Activated B cell treated with CpG ODN at 0.5 μM for 24 hours (primary cell): Measurements from ENCODE around the gene MSI2. TPM values are rescaled to one million over a fixed set of nuclear protein-coding genes. Genes with fewer than 3 reads are reported as not detected.
A peak's percentile ranks its signal among the peaks of the same experiment; 100 is the strongest.

Source experiments
- ATAC-seq: fragments of 200-7000 bp; cut with Tn5 transposase; one replicate; pipeline ENCODE4 v1.10.0; 2021; ENCODE audit warnings: low read depth, mild to moderate bottlenecking, moderate library complexity
- CTCF ChIA-PET: fragments of 350-600 bp; sonication (Branson Sonifier 250); formaldehyde crosslinking; loops from one replicate; lab custom pipeline; 2021; ENCODE audit warnings: antibody characterized with exemption; lab: Charles Lee
- POLR2A ChIA-PET: fragments of 350-600 bp; sonication (Branson Sonifier 250); formaldehyde crosslinking; loops from one replicate; lab custom pipeline; 2021; ENCODE audit warnings: antibody characterized with exemption; lab: Charles Lee
- DNase-seq: peaks from one replicate; pipeline ENCODE4 v3.0.0; 2022
- H3K27ac Mint-ChIP-seq: one replicate; pipeline ENCODE4 v1.8.0; 2020; ENCODE audit warnings: mixed read lengths
- H3K27me3 Mint-ChIP-seq: one replicate; pipeline ENCODE4 v1.8.0; 2021; ENCODE audit warnings: mixed read lengths
- H3K36me3 Mint-ChIP-seq: one replicate; pipeline ENCODE4 v1.8.0; 2021; ENCODE audit warnings: low read depth, mixed read lengths
- H3K4me1 Mint-ChIP-seq: one replicate; pipeline ENCODE4 v1.8.0; 2021; ENCODE audit warnings: mixed read lengths
- H3K4me3 Mint-ChIP-seq: one replicate; pipeline ENCODE4 v1.8.0; 2020; ENCODE audit warnings: mild to moderate bottlenecking, mixed read lengths
- H3K9me3 Mint-ChIP-seq: one replicate; pipeline ENCODE4 v1.8.0; 2020; ENCODE audit warnings: mixed read lengths
- CTCF ChIP-seq: fragments of 200-600 bp; IDR thresholded peaks from one replicate; pipeline ENCODE4 v1.8.0; 2022; ENCODE audit warnings: antibody characterized with exemption, mild to moderate bottlenecking
- intact Hi-C: fragments of 100-400 bp; cut with micrococcal nuclease; formaldehyde crosslinking; loops from one replicate; pipeline ENCODE4 v1.15.1; 2024
- total RNA-seq: library from RNA; stranded (reverse); gene quantifications from 2 replicates; pipeline ENCODE4 v1.2.3, GENCODE V29; 2022

The MSI2 gene
- total RNA-seq, 1 donor from 2014 or later: 102 TPM

GRCh38 chr17:57454729-57455062 is 198.4 kb downstream of the MSI2 start:
- ChIA-PET POLR2A (interaction anchor here (0.8 to 1.3 kb wide), 5 partner anchors 10 to 97 kb away, joined by 3 to 6 read pairs (median 4); no protein-coding TSS in a partner anchor), CTCF (interaction anchor here (0.6 to 1.7 kb wide), 3 partner anchors 204 to 217 kb away, joined by 3 to 6 read pairs (median 5); no protein-coding TSS in a partner anchor)
- DNase-seq: no peak
- H3K4me1 Mint-ChIP-seq: peaks cover 49% of the 10 kb centered on the region
- TF ChIP-seq CTCF: no peak
- ATAC-seq: no peak
- peak overlapping the region; percentile 69 for H3K27ac Mint-ChIP-seq
- no peaks in the 10 kb centered on the region for H3K9me3 Mint-ChIP-seq
- H3K4me3 Mint-ChIP-seq: no peak overlapping the region
- H3K27me3 Mint-ChIP-seq: no peaks in the 10 kb centered on the region
- intact Hi-C loops: no loop called here
- peaks cover 12% of the 10 kb centered on the region for H3K36me3 Mint-ChIP-seq

- DNase-seq (no peak), ATAC-seq (peak; percentile 74)
- Mint-ChIP-seq H3K36me3 (peaks cover 12% of the 10 kb centered on the region), H3K4me1 (peaks cover 53% of the 10 kb centered on the region), H3K27me3 (no peaks in the 10 kb centered on the region), H3K27ac (peak overlapping the region; percentile 69), H3K4me3 (peak overlapping the region; percentile 61), H3K9me3 (no peaks in the 10 kb centered on the region)
- no peak for TF ChIP-seq CTCF
- intact Hi-C loops: no loop called here
- ChIA-PET CTCF (interaction anchor here (0.6 to 1.7 kb wide), 3 partner anchors 205 to 217 kb away, joined by 3 to 6 read pairs (median 5); no protein-coding TSS in a partner anchor), POLR2A (interaction anchor here (0.8 to 1.3 kb wide), 6 partner anchors 10 to 198 kb away, joined by 3 to 6 read pairs (median 4); no protein-coding TSS in a partner anchor)
Observed at GRCh38 chr17:57455063-57455914, 199.0 kb downstream of the MSI2 start.

- Mint-ChIP-seq H3K36me3 (peaks cover 5% of the 10 kb centered on the region), H3K4me1 (peaks cover 57% of the 10 kb centered on the region), H3K9me3 (no peaks in the 10 kb centered on the region), H3K27ac (no peak overlapping the region), H3K4me3 (no peak overlapping the region), H3K27me3 (no peaks in the 10 kb centered on the region)
- intact Hi-C loops: no loop called here
- POLR2A ChIA-PET: interaction anchor here (0.7 to 0.8 kb wide), 2 partner anchors 122 to 199 kb away, joined by 3 to 4 read pairs; no protein-coding TSS in a partner anchor
- CTCF ChIA-PET: no interaction called here
- DNase-seq (no peak), ATAC-seq (no peak)
- TF ChIP-seq CTCF: no peak
Observed at GRCh38 chr17:57456622-57457021, 200.3 kb downstream of the MSI2 start.

- Mint-ChIP-seq H3K36me3 (peaks cover 5% of the 10 kb centered on the region), H3K27me3 (no peaks in the 10 kb centered on the region), H3K4me3 (no peak overlapping the region), H3K9me3 (no peaks in the 10 kb centered on the region), H3K27ac (no peak overlapping the region), H3K4me1 (peaks cover 57% of the 10 kb centered on the region)
- ATAC-seq: no peak
- DNase-seq: no peak
- no peak for TF ChIP-seq CTCF
- ChIA-PET CTCF (no interaction called here), POLR2A (no interaction called here)
- intact Hi-C loops: no loop called here
Observed at GRCh38 chr17:57457188-57457587, 200.9 kb downstream of the MSI2 start.

- no peaks in the 10 kb centered on the region for H3K9me3 Mint-ChIP-seq
- no peaks in the 10 kb centered on the region for H3K27me3 Mint-ChIP-seq
- H3K4me1 Mint-ChIP-seq: peaks cover 73% of the 10 kb centered on the region
- ChIA-PET POLR2A (interaction anchor here (0.5 to 1.0 kb wide), 2 partner anchors 143 to 202 kb away, joined by 3 to 7 read pairs; no protein-coding TSS in a partner anchor), CTCF (no interaction called here)
- ATAC-seq: no peak
- intact Hi-C loops: no loop called here
- no peak for DNase-seq
- H3K27ac Mint-ChIP-seq: no peak overlapping the region
- H3K4me3 Mint-ChIP-seq: no peak overlapping the region
- peaks cover 5% of the 10 kb centered on the region for H3K36me3 Mint-ChIP-seq
- TF ChIP-seq CTCF: no peak
Observed at GRCh38 chr17:57458718-57459285, 202.5 kb downstream of the MSI2 start.
